Choroid plexus epithelial cell (primary cell): Measurements from ENCODE around the gene ZNF688.
"Not testable (repeated sequence)": the region's sequence is repeated elsewhere in the genome, so short reads cannot be mapped to it uniquely, and the experiment has no call there.

Experiments
- DNase-seq: peaks from one replicate; pipeline ENCODE4 v3.0.0-alpha.2; 2010; ENCODE audit warnings: low read depth
- H3K4me3 ChIP-seq: 2 replicates; pipeline ENCODE4 v1.5.1; 2011; ENCODE audit warnings: low read depth, mild to moderate bottlenecking, control low read depth, low read length, moderate library complexity
- TF ChIP-seq, protein P1 (sequence below): conservative IDR thresholded peaks from 2 replicates; pipeline ENCODE4 v1.5.1; 2011; ENCODE audit warnings: low read depth, mild to moderate bottlenecking, control low read depth, inconsistent platforms, low read length, moderate library complexity

Gene ZNF688

DNA sequence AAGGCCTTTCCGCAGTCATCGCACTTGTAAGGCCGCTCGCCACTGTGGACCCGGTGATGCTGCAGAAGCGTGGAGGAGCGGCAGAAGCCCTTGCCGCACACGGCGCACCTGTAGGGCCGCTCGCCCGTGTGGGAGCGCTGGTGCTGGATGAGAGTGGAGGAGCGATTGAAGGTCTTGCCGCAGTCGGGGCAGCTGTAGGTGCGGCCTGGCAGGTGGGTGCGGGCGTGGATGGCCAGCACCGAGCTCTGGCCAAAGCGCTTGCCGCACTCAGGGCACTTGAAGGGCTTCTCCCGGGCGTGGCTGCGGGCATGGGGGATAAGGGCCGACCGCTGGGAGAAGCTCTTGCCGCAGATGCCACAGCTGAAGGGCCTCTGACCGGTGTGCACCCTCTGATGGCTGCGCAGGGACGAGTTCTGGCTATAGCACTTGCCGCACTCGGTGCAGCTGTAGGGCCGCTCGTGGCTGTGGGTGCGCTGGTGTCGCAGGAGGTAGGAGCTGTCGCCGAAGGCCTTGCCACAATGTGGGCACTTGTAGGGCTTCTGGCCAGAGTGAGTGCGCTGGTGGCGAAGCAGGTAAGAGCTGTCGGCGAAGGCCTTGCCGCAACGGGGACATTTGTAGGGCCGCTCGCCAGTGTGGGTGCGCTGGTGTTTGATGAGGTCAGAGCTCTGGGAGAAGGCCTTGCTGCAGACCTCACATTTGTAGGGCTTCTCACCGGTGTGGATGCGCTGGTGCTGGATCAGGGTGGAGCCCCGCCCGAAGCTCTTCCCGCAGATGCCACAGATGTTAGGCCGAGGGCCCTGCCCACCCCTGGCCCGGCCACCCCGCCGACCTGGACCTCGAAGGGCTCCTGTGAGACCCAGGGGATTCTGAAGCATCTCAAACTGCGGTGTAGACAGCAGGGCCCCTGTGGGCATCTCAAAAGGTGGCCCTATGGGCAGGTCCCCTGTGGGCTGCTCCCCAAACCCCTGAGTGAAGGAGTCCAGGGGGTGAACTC, 46.6 kb downstream of the ZNF688 start:
- H3K4me3 ChIP-seq, result no peak overlapping the region
- TF ChIP-seq, protein P1, sequence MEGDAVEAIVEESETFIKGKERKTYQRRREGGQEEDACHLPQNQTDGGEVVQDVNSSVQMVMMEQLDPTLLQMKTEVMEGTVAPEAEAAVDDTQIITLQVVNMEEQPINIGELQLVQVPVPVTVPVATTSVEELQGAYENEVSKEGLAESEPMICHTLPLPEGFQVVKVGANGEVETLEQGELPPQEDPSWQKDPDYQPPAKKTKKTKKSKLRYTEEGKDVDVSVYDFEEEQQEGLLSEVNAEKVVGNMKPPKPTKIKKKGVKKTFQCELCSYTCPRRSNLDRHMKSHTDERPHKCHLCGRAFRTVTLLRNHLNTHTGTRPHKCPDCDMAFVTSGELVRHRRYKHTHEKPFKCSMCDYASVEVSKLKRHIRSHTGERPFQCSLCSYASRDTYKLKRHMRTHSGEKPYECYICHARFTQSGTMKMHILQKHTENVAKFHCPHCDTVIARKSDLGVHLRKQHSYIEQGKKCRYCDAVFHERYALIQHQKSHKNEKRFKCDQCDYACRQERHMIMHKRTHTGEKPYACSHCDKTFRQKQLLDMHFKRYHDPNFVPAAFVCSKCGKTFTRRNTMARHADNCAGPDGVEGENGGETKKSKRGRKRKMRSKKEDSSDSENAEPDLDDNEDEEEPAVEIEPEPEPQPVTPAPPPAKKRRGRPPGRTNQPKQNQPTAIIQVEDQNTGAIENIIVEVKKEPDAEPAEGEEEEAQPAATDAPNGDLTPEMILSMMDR, result no peak
- no peak for DNase-seq

- DNase-seq, result peak; percentile 71
- H3K4me3 ChIP-seq, result no peak overlapping the region
These were observed 47.5 kb downstream of the ZNF688 start for GRCh38 chr16:30523768-30524574.

GRCh38 chr16:30522702-30523463, 48.6 kb downstream of the ZNF688 start:
- H3K4me3 ChIP-seq, DNase-seq: not testable (repeated sequence)

More at GRCh38 chr16:30523768-30524574, 47.5 kb downstream of the ZNF688 start:
- TF ChIP-seq, protein P1, result no peak

DNA sequence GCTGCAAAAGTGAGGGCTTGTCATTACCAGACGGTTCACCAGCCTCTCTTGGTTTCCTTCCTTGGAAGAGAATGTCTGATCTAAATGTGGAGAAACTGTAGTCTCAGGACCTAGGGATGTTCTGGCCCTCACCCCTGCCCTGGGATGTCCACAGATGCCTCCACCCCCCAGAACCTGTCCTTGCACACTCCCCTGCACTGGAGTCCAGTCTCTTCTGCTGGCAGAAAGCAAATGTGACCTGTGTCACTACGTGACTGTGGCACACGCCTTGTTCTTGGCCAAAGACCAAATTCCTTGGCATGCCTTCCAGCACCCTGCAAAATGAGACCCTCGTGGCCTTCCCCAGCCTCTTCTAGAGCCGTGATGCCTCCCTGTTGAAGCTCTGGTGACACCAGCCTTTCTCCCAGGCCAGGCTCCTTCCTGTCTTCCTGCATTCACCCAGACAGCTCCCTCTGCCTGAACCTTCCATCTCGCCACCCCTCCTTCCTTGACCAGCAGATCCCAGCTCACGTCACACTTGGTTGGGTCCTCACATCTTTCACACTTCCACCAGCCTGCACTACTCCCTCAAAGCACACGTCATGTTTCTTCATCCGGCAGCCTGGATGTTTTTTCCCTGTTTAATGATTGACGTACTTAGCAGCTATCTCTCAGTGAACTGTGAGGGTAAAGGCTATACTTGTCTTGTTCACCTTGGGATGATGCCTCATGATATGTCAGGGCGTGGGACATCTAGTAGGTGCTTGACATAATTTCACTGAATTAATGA, 49.5 kb downstream of the ZNF688 start:
- no peak overlapping the region for H3K4me3 ChIP-seq
- TF ChIP-seq, protein P1, result no peak
- no peak for DNase-seq

GRCh38 chr16:30521476-30521872, 50.0 kb downstream of the ZNF688 start:
- TF ChIP-seq, protein P1, result no peak
- H3K4me3 ChIP-seq, result no peak overlapping the region
- no peak for DNase-seq
